H9 (cell line): Measurements from ENCODE around the gene SNX1. TPM values are rescaled to one million over a fixed set of nuclear protein-coding genes. Genes with fewer than 3 reads are reported as not detected.

Experiments
- DNase-seq: peaks from one replicate; pipeline ENCODE4 v3.0.0-alpha.2; 2017
- H2AFZ ChIP-seq: one replicate; pipeline ENCODE4 v1.6.1; 2013; ENCODE audit warnings: mild to moderate bottlenecking, low read length, control low read depth, moderate library complexity
- H2AK5ac ChIP-seq: 2 replicates; pipeline ENCODE4 v1.6.1; 2013; ENCODE audit warnings: low read length, control low read depth, mixed read lengths; ENCODE audit not compliant: insufficient read length
- H2BK120ac ChIP-seq: one replicate; pipeline ENCODE4 v1.6.1; 2013; ENCODE audit warnings: low read depth, mild to moderate bottlenecking, low read length, control low read depth, inconsistent platforms; ENCODE audit not compliant: poor library complexity, severe bottlenecking
- H2BK12ac ChIP-seq: 2 replicates; pipeline ENCODE4 v1.6.1; 2013; ENCODE audit warnings: low read length, control low read depth, mixed read lengths, low read depth; ENCODE audit not compliant: insufficient read length
- H2BK15ac ChIP-seq: 2 replicates; pipeline ENCODE4 v1.6.1; 2013; ENCODE audit warnings: low read depth, low read length, control low read depth
- H2BK20ac ChIP-seq: one replicate; pipeline ENCODE4 v1.6.1; 2013; ENCODE audit warnings: low read depth, mild to moderate bottlenecking, low read length, control low read depth, inconsistent platforms; ENCODE audit not compliant: poor library complexity, severe bottlenecking
- H2BK5ac ChIP-seq: 2 replicates; pipeline ENCODE4 v1.6.1; 2013; ENCODE audit warnings: low read length, control low read depth, mixed read lengths; ENCODE audit not compliant: insufficient read length
- H3K14ac ChIP-seq: 2 replicates; pipeline ENCODE4 v1.6.1; 2013; ENCODE audit warnings: low read length, control low read depth; ENCODE audit not compliant: insufficient read depth
- H3K18ac ChIP-seq: 2 replicates; pipeline ENCODE4 v1.6.1; 2013; ENCODE audit warnings: low read depth, mild to moderate bottlenecking, mixed read lengths, low read length, control low read depth; ENCODE audit not compliant: insufficient read length
- H3K23ac ChIP-seq: 2 replicates; pipeline ENCODE4 v1.6.1; 2013; ENCODE audit warnings: low read length, control low read depth, mixed read lengths, low read depth; ENCODE audit not compliant: insufficient read length
- H3K23me2 ChIP-seq: 2 replicates; pipeline ENCODE4 v1.6.1; 2013; ENCODE audit warnings: low read depth, mild to moderate bottlenecking, mixed read lengths, low read length, control low read depth; ENCODE audit not compliant: insufficient read length, poor library complexity, severe bottlenecking
- H3K27ac ChIP-seq: 2 replicates; pipeline ENCODE4 v1.5.1; 2013; ENCODE audit warnings: low read length, control low read depth, mixed read lengths, low read depth; ENCODE audit not compliant: insufficient read length
- H3K27me3 ChIP-seq: 2 replicates; pipeline ENCODE4 v1.6.1; 2013; ENCODE audit warnings: low read length, control low read depth, inconsistent platforms; ENCODE audit not compliant: insufficient read depth
- H3K4ac ChIP-seq: 2 replicates; pipeline ENCODE4 v1.6.1; 2013; ENCODE audit warnings: low read depth, mild to moderate bottlenecking, control low read depth, inconsistent platforms, low read length, moderate library complexity
- H3K4me1 ChIP-seq: 2 replicates; pipeline ENCODE4 v1.6.1; 2013; ENCODE audit warnings: low read length, control low read depth, inconsistent platforms; ENCODE audit not compliant: insufficient read depth
- H3K4me2 ChIP-seq: 2 replicates; pipeline ENCODE4 v1.6.1; 2013; ENCODE audit warnings: low read length, control low read depth, mixed read lengths; ENCODE audit not compliant: insufficient read length, insufficient read depth
- H3K56ac ChIP-seq: 2 replicates; pipeline ENCODE4 v1.6.1; 2013; ENCODE audit warnings: low read depth, mild to moderate bottlenecking, mixed read lengths, low read length, control low read depth; ENCODE audit not compliant: insufficient read length
- H3K79me1 ChIP-seq: 2 replicates; pipeline ENCODE4 v1.6.1; 2013; ENCODE audit warnings: low read depth, mild to moderate bottlenecking, moderate library complexity, low read length, control low read depth, inconsistent platforms; ENCODE audit not compliant: insufficient read depth, poor library complexity, severe bottlenecking
- H3K79me2 ChIP-seq: 2 replicates; pipeline ENCODE4 v1.6.1; 2013; ENCODE audit warnings: low read length, control low read depth, inconsistent platforms; ENCODE audit not compliant: insufficient read depth
- H3K9ac ChIP-seq: 2 replicates; pipeline ENCODE4 v1.6.1; 2013; ENCODE audit warnings: low read length, control low read depth, mixed read lengths; ENCODE audit not compliant: insufficient read length; ENCODE audit errors: extremely low read depth
- H3K9me3 ChIP-seq: one replicate; pipeline ENCODE4 v1.6.1; 2013; ENCODE audit warnings: low read depth, low read length, inconsistent platforms; ENCODE audit not compliant: control insufficient read depth
- H3T11ph ChIP-seq: one replicate; pipeline ENCODE4 v1.6.1; 2013; ENCODE audit warnings: mild to moderate bottlenecking, low read length, control low read depth, inconsistent platforms
- H4K20me1 ChIP-seq: one replicate; pipeline ENCODE4 v1.6.1; 2013; ENCODE audit not compliant: control insufficient read depth, insufficient read length, insufficient read depth
- H4K5ac ChIP-seq: 2 replicates; pipeline ENCODE4 v1.6.1; 2013; ENCODE audit warnings: low read depth, mild to moderate bottlenecking, mixed read lengths, low read length, control low read depth; ENCODE audit not compliant: insufficient read length
- H4K8ac ChIP-seq: replicated peaks from 2 replicates; pipeline ENCODE4 v1.6.1; 2013; ENCODE audit warnings: low read length, control low read depth, mixed read lengths, low read depth; ENCODE audit not compliant: insufficient read length
- H4K91ac ChIP-seq: 2 replicates; pipeline ENCODE4 v1.6.1; 2013; ENCODE audit warnings: low read depth, mild to moderate bottlenecking, moderate library complexity, mixed read lengths, low read length, control low read depth; ENCODE audit not compliant: insufficient read length
- H3K27ac Mint-ChIP-seq, 3 experiments: 2 replicates in 2 of 3; 3 replicates in 1 of 3; pipeline ENCODE4 v1.8.0; 2020 to 2021; ENCODE audit warnings: mixed read lengths in 3 of 3, mild to moderate bottlenecking in 1 of 3, moderate library complexity in 1 of 3
- H3K27me3 Mint-ChIP-seq: 2 replicates; pipeline ENCODE4 v1.8.0; 2021; ENCODE audit warnings: low read depth, mild to moderate bottlenecking, moderate library complexity, mixed read lengths
- H3K36me3 Mint-ChIP-seq, 3 experiments: 2 replicates in 2 of 3; 3 replicates in 1 of 3; pipeline ENCODE4 v1.8.0; 2020 to 2021; ENCODE audit warnings: low read depth in 3 of 3, mixed read lengths in 3 of 3; ENCODE audit not compliant: insufficient read depth in 1 of 3
- H3K4me1 Mint-ChIP-seq, 2 experiments: 2 replicates each; pipeline ENCODE4 v1.8.0; 2020; ENCODE audit warnings: mixed read lengths in 2 of 2
- H3K4me3 Mint-ChIP-seq, 2 experiments: 2 replicates in 1 of 2; 3 replicates in 1 of 2; pipeline ENCODE4 v1.8.0; 2020 to 2021; ENCODE audit warnings: mild to moderate bottlenecking in 2 of 2, mixed read lengths in 2 of 2, moderate library complexity in 1 of 2
- H3K9me3 Mint-ChIP-seq, 2 experiments: 2 replicates in 1 of 2; 3 replicates in 1 of 2; pipeline ENCODE4 v1.8.0; 2020; ENCODE audit warnings: mild to moderate bottlenecking in 2 of 2, mixed read lengths in 2 of 2, moderate library complexity in 1 of 2
- WGBS: extraction: QIAGEN DNeasy Blood & Tissue Kit; methylation state at CpG from one replicate; pipeline ENCODE4 v1.1.7; 2013; ENCODE audit warnings: missing lambda C conversion rate, low lambda C conversion rate, mixed read lengths; ENCODE audit not compliant: insufficient read length; ENCODE audit errors: extremely low coverage; 5-methylcytosine and 5-hydroxymethylcytosine counted together
- total RNA-seq: library from RNA; stranded (reverse); gene quantifications from 2 replicates; pipeline ENCODE4 v1.2.1, GENCODE V29; 2021
- TF ChIP-seq, protein P1 (sequence below): fragments of 200-600 bp; sonication (generic); conservative IDR thresholded peaks from 3 replicates; pipeline ENCODE4 v1.8.0; 2021; ENCODE audit warnings: antibody characterized with exemption, mild to moderate bottlenecking

Gene SNX1
- total RNA-seq, 1 experiment from 2014 or later: 58.8 TPM

DNA sequence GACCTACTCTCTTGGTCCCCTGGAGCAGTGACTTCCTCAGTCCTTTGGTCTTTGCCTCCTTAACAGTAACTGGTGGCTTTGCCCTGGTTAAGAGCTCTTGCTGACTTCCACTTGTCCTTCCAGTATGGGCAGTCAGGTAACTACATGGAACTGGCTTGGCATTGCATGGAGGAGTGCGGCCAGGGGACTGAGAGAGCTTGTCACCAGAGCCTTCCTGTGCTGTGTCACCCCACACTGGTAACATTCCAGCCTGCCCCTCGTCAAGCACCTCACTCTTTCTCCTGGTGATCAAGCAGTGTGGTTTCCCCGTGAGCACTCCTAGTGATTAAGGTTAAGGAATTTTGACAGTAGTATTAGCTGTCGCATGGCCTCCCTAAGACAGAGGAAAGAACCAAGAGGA is 36.4 kb downstream of the SNX1 start:
- H4K91ac ChIP-seq: no peak overlapping the region
- TF ChIP-seq, protein P1, sequence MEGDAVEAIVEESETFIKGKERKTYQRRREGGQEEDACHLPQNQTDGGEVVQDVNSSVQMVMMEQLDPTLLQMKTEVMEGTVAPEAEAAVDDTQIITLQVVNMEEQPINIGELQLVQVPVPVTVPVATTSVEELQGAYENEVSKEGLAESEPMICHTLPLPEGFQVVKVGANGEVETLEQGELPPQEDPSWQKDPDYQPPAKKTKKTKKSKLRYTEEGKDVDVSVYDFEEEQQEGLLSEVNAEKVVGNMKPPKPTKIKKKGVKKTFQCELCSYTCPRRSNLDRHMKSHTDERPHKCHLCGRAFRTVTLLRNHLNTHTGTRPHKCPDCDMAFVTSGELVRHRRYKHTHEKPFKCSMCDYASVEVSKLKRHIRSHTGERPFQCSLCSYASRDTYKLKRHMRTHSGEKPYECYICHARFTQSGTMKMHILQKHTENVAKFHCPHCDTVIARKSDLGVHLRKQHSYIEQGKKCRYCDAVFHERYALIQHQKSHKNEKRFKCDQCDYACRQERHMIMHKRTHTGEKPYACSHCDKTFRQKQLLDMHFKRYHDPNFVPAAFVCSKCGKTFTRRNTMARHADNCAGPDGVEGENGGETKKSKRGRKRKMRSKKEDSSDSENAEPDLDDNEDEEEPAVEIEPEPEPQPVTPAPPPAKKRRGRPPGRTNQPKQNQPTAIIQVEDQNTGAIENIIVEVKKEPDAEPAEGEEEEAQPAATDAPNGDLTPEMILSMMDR: no peak
- no peak overlapping the region for H3K23ac ChIP-seq
- H2AFZ ChIP-seq: no peak overlapping the region
- no peaks in the 10 kb centered on the region for H3K9me3 ChIP-seq
- no peaks in the 10 kb centered on the region for H3K79me2 ChIP-seq
- no peaks in the 10 kb centered on the region for H3K79me1 ChIP-seq
- no peak overlapping the region; a peak in 1 of 7 replicates for H3K27ac Mint-ChIP-seq
- H3K4me3 Mint-ChIP-seq: no peak overlapping the region
- no peak for DNase-seq
- no peak overlapping the region for H3K4me2 ChIP-seq
- H3K27me3 ChIP-seq: no peaks in the 10 kb centered on the region
- no peak overlapping the region for H3K14ac ChIP-seq
- H3K27ac ChIP-seq: no peak overlapping the region
- 0 out of 4 replicates have a peak, but pooled peaks cover 0 to 4% of the 10 kb centered on the region in 2 experiments for H3K4me1 Mint-ChIP-seq
- H2BK15ac ChIP-seq: no peak overlapping the region
- H2BK120ac ChIP-seq: no peak overlapping the region
- no peaks in the 10 kb centered on the region for H3K23me2 ChIP-seq
- no peak overlapping the region for H3K4ac ChIP-seq
- H3K18ac ChIP-seq: no peak overlapping the region
- no CpG with 5 or more reads among the region's 4 CpGs for WGBS
- no peaks in the 10 kb centered on the region for H3K4me1 ChIP-seq
- H2BK12ac ChIP-seq: no peak overlapping the region
- no peak overlapping the region for H3K9ac ChIP-seq
- H4K20me1 ChIP-seq: no peaks in the 10 kb centered on the region
- H3K36me3 Mint-ChIP-seq: peaks cover 19 to 76% (median 68%) of the 10 kb centered on the region in 3 experiments; a peak in 6 of 7 replicates
- H3K27me3 Mint-ChIP-seq: no peaks in the 10 kb centered on the region
- H4K8ac ChIP-seq: no peak overlapping the region
- no peak overlapping the region for H2AK5ac ChIP-seq
- no peaks in the 10 kb centered on the region for H3K9me3 Mint-ChIP-seq
- H2BK5ac ChIP-seq: no peak overlapping the region
- no peak overlapping the region for H2BK20ac ChIP-seq
- H4K5ac ChIP-seq: no peak overlapping the region
- no peak overlapping the region for H3T11ph ChIP-seq
- no peak overlapping the region for H3K56ac ChIP-seq
